Vagina (tissue), 2 donors: ENCODE data around the gene GORAB.

Experiments
- POLR2A ChIP-seq, 2 donors: fragments of 450-650 bp; IDR thresholded peaks; one replicate each; pipeline ENCODE4 v1.6.1; 2017; ENCODE audit warnings: antibody characterized with exemption in 2 of 2, mild to moderate bottlenecking in 2 of 2, moderate library complexity in 2 of 2
- POLR2AphosphoS5 ChIP-seq, 2 donors: sonication (generic); formaldehyde crosslinking; IDR thresholded peaks; one replicate each; pipeline ENCODE4 v1.9.0; 2017; ENCODE audit warnings: antibody characterized with exemption in 2 of 2, mild to moderate bottlenecking in 2 of 2, low read depth in 1 of 2; ENCODE audit not compliant: insufficient read depth in 1 of 2
- TF ChIP-seq, protein P1 (sequence below), 3 experiments: fragments of 450-650 bp in 2 of 3; fragments of 200-600 bp in 1 of 3; sonication (generic) in 1 of 3; IDR thresholded peaks; one replicate each; pipeline ENCODE4 v1.5.1; 2017 to 2019; ENCODE audit warnings: antibody characterized with exemption in 3 of 3, mild to moderate bottlenecking in 2 of 3, moderate library complexity in 2 of 3

DNA sequence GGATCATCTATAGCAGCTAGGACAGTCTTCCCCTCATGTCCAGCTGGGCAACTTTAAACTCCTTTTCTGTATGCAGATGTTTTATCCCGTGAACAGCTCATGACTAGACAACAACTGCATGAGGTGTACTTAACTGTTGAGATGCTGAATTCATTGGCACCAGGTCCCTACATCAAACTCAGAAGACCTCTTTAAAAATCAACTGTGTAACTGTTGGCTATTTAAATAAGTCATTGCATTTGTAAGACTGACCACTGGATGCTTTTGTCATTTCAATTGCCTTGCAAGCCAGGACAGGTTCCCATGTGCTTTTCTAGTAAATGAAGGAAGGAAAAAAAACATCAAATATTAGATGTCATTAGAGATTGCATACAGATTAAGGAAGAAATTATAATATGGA lies 28.3 kb upstream of the GORAB start:
- TF ChIP-seq, protein P1, sequence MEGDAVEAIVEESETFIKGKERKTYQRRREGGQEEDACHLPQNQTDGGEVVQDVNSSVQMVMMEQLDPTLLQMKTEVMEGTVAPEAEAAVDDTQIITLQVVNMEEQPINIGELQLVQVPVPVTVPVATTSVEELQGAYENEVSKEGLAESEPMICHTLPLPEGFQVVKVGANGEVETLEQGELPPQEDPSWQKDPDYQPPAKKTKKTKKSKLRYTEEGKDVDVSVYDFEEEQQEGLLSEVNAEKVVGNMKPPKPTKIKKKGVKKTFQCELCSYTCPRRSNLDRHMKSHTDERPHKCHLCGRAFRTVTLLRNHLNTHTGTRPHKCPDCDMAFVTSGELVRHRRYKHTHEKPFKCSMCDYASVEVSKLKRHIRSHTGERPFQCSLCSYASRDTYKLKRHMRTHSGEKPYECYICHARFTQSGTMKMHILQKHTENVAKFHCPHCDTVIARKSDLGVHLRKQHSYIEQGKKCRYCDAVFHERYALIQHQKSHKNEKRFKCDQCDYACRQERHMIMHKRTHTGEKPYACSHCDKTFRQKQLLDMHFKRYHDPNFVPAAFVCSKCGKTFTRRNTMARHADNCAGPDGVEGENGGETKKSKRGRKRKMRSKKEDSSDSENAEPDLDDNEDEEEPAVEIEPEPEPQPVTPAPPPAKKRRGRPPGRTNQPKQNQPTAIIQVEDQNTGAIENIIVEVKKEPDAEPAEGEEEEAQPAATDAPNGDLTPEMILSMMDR (IDR thresholded peaks at IDR 0.05) = no peak
- TF ChIP-seq POLR2A (IDR thresholded peaks at IDR 0.05) (no peak), POLR2AphosphoS5 (IDR thresholded peaks at IDR 0.05; ENCODE audit: insufficient read depth in 1 of 2, low read depth in 1 of 2) (no peak)
